Raji (cell line): ENCODE data around the gene DNHD1.

Experiments
- POLR2A ChIP-seq: IDR thresholded peaks from 2 replicates; pipeline ENCODE4 v1.6.1; 2011; ENCODE audit warnings: low read depth, low read length, control low read depth; ENCODE audit not compliant: insufficient read depth

The DNHD1 gene

GRCh38 chr11:6473451-6474412 is 23.3 kb upstream of the DNHD1 start, which contains the start of gene TRIM3:
TSS of gene TRIM3 (minus strand) at chr11:6473941. CDS start at chr11:6465695, 8,246 bp downstream.
- no peak for TF ChIP-seq POLR2A

- no peak for TF ChIP-seq POLR2A
Observed at GRCh38 chr11:6474413-6474792, 22.7 kb upstream of the DNHD1 start.

GRCh38 chr11:6474806-6475500 is 22.1 kb upstream of the DNHD1 start:
- no peak for TF ChIP-seq POLR2A

- TF ChIP-seq POLR2A: no peak
Observed at GRCh38 chr11:6475936-6476335, 21.1 kb upstream of the DNHD1 start.

- no peak for TF ChIP-seq POLR2A
Observed at GRCh38 chr11:6476571-6476970, 20.5 kb upstream of the DNHD1 start.

- no peak for TF ChIP-seq POLR2A
Observed at GRCh38 chr11:6480299-6480914, 16.7 kb upstream of the DNHD1 start.

- TF ChIP-seq POLR2A: peak; percentile 97
Observed at GRCh38 chr11:6481012-6481923, 15.8 kb upstream of the DNHD1 start, which contains the start of the genes ARFIP2 and TIMM10B. TSS of gene ARFIP2 (minus strand) at chr11:6481331. CDS start at chr11:6480421, 910 bp downstream. TSS of gene TIMM10B (plus strand) at chr11:6481501. CDS start at chr11:6481517, 16 bp downstream.

GRCh38 chr11:6481924-6482275 is 15.2 kb upstream of the DNHD1 start:
- TF ChIP-seq POLR2A: no peak

GRCh38 chr11:6482441-6482840 is 14.6 kb upstream of the DNHD1 start:
- TF ChIP-seq POLR2A: no peak

- TF ChIP-seq POLR2A: no peak
Observed at GRCh38 chr11:6483015-6483414, 14.1 kb upstream of the DNHD1 start.

- no peak for TF ChIP-seq POLR2A
Observed at GRCh38 chr11:6485661-6486060, 11.4 kb upstream of the DNHD1 start.

- no peak for TF ChIP-seq POLR2A
Observed at GRCh38 chr11:6486256-6486655, 10.8 kb upstream of the DNHD1 start.

- TF ChIP-seq POLR2A: no peak
Observed at GRCh38 chr11:6486938-6487337, 10.1 kb upstream of the DNHD1 start.

GRCh38 chr11:6488342-6488741 is 8.7 kb upstream of the DNHD1 start:
- no peak for TF ChIP-seq POLR2A
